Astrocyte of the hippocampus (primary cell): ENCODE data around the gene ZC3H4.
A peak's percentile ranks its signal among the peaks of the same experiment; 100 is the strongest.

Experiments used
- DNase-seq: peaks from one replicate; pipeline ENCODE4 v3.0.0; 2011; ENCODE audit warnings: low read depth, low spot score

The ZC3H4 gene

DNA sequence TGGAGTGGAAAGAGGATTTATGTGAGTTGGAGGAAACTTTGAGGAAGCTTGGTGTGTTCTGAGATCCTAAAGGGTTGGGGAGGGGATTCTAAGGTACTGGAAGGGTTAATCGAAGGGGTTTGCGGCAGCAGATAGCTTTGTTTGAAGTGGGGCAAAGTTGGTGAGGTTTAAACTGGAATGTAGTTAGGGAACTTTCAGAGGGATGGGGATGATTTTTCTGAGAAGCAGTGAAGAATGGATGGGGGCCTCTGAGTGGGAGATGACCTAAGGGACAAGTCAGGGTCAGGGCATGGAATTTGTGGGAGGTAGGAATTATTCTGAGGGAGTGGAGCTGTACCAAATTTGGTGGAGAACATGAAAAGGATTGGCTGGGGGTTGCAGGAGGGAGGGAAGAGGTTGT lies 21.0 kb upstream of the ZC3H4 start:
- no peak for DNase-seq

DNA sequence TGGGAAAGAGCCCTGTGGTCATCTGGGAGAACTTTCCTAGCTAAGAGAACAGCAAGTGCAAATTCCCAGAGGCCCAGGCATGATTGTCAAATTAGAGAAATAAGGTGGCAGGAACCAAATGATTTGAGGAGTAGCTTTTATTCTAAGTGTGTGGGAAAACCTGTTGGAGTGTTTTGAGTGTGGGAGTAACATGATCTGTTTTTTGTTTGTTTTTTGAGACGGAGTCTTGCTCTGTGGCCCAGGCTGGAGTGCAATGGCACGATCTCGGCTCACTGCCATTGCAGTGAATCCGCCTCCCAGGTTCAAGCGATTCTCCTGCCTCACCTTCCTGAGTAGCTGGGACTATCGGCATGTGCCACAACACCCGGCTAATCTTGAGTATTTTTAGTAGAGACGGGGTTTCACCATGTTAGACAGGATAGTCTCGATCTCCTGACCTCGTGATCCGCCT lies 19.5 kb upstream of the ZC3H4 start:
- no peak for DNase-seq

DNA sequence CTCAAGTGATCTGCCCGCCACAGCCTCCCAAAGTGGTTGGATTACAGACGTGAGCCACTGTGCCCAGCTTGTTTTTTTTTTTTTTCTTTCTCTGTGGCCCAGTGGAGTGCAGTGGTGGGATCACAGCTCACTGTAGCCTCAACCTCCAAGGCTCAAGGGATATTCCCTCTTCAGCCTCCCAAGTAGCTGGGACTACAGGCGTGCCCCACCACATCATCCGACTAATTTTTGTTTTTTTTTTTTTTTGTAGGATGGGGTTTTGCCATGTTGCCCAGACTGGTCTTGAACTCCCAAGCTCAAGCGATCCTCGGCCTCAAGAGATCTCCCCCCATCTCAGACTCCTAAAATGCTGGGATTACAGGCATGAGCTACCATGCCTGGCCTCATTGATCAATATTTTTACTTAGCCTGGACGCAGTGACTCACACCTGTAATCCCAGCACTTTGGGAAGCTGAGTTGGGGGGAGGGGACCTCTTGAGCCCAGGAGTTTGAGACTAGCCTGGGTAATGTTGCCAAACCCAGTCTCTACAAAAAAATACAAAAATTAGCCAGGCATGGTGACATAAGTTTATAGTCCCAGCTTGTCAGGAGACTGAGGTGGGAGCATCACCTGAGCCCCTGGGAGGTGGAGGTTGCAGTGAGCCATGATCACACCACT lies 18.7 kb upstream of the ZC3H4 start:
- no peak for DNase-seq

DNA sequence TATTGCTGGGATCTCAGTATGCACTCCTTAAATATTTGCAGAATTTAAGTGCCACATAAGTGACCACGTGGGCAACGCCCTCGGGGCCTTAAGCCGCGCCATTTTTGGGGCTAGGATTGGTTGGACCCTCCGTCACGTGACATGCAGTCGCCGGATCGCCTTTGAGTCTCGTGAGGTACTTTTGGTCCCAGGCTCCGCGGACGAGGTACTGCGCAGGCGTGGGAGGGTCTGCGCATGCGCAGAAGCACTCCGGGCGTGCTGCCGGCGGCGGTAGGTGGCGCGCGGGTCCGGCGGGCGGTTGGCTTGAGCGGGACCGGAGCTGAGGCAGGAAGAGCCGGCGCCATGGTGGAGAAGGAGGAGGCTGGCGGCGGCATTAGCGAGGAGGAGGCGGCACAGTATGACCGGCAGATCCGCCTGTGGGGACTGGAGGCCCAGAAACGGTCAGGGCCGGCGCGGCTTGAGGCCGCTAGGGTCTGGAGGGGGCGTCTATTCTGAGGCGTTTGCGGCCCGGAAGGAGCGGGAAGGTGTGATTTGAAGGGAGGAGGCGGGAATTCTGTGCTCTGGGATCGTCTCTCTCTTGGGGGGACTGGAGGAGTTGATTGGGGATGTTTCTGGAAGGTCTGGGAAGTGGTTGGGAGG lies 17.1 kb upstream of the ZC3H4 start, which contains the start of gene SAE1:
Gene SAE1, plus strand, starts transcription at position 247 of the 639 bp plus-strand sequence. Its CDS starts 96 bp downstream, at position 343.
- peak; percentile 99 for DNase-seq

DNA sequence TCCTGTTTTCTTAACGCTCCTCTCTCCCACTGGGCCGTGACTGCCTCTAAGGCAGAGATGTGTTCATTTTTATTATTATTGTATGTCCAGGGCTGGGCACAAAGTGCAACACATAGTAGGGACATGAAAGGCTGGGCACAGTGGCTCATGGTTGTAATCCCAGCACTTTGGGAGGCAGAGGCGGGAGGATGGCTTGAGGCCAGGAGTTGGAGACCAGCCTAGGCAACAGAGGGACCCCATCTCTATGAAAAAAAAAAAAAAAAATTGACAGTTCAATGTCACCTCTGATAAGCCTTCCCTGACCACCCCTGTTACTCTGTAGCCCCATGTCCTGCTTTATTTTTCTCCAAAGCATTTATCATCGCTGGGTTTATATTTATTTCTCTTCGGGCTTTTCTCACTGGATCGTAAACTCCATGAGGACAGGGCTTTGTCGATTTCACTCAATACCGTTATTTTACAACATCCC lies 16.6 kb upstream of the ZC3H4 start:
- DNase-seq: no peak

DNA sequence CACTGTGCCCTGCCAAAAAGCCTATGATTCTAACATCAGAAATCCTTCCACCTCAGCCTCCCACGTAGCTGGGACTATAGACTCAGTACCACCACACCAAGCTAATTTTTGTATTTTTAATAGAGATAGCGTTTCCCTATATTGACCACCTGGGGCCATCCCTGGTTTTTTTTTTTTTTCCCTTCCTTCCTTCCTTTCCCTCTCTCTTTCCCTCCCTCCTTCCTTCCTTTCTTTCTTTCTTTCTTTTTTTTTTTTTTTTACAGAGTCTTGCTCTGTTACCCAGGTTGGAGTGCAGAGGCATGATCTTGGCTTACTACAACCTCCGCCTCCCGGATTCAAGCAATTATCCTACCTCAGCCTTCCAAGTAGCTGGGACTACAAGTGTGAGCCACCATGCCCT lies 16.0 kb upstream of the ZC3H4 start:
- no peak for DNase-seq

DNA sequence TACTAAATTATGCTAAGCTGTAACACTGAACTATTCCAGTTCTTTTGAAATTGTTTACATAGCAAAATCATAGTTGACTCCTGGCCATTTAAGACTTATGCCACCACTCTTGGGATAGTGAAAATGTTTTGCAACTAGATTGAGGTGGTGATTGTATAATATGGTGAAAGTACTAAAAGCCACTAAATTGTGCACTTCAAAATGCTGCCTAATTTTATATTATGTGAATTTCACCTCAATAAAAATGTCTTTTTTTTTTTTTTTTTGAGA lies 12.0 kb upstream of the ZC3H4 start:
- DNase-seq: no peak

DNA sequence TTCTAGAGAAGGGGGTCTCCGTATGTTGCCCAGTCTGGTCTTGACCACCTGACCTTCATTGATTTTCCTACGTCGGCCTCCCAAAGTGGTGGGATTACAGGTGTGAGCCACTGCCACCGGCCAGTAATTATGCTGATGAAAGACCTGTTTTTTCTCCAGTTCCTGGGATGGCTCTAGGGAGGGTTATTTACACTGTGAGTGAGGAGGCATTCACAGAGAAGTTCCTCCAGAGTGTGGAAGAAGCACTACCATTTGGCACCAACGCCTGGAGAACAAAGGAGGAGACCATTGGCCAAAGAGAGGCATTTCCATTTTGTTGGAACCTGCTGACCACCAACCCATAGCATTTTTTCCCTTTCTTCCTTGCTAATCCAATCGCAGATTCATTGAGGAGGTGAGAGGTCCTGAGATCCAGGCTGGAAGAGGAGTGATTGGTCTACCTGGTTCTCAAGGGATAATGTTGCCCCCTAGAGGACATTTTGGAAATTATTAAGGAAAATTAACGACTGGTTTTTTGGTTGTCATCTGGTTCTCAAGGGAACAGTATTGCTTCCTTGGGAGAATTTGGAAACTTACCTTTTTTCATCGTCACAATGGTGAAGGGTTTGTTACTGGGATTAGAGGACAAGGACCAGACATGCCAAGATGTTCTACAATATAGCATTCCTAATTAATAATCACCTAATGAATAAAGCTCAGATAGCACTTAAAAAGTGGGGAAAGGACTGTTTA lies 11.5 kb upstream of the ZC3H4 start:
- peak; percentile 81 for DNase-seq

DNA sequence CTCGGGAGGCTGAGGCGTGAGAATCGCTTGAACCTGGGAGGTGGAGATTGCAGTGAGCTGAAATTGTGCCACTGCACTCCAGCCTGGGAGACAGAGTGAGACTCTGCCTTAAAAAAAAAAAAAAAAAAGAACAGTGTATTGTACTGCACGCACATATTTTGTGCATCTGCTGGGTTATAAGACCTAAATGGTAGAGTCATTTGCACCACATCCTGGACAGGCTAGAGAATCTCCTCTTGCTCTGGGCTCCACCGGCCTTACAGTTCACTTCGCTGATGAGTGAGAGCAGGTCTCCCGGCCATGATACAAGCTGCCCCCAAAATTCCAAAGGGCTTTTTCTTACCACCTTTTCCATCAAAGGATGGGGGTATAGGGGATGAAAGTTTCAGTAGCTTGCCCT lies 9.8 kb upstream of the ZC3H4 start:
- DNase-seq: no peak

DNA sequence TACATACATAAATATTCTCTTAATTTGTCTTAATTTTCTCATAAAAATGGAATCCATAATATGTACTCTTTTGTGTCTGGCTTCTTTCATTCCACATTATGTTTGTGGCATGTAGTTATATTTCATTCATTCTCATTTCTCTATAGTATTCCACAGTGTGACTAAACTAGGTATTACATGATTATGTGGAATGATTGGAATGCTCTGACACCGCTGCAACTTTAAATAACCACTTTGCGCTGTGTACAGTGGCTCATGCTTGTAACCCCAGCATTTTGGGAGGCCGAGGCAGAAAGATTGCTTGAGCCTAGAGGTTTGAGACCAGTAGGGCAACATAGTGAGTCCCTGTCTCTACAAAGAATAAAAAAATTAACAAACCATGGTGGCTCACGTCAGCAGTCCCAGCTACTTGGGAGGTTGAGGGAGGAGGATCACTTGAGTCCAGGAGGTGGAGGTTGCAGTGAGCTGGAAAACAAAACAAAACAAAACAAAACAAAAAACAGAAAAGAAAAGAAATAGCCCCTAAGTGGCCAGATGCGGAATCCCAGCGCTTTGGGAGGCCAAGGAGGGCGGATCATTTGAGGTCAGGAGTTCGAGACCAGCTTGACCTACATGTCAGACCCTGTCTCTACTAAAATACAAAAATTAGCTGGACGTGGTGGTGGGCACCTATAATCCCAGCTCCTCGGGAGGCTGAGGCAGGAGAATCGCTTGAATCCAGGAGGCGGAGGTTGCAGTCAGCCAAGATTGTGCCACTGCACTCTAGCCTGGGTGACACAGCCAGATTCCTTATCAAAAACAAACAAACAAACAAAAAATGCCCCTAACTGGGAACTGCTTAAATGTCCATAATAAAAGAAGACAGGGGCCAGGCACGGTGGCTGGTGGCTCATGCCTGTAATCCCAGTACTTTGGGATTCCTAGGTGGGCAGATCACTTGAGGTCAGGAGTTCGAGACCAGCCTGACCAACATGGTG lies 9.1 kb upstream of the ZC3H4 start:
- DNase-seq: peak; percentile 84

DNA sequence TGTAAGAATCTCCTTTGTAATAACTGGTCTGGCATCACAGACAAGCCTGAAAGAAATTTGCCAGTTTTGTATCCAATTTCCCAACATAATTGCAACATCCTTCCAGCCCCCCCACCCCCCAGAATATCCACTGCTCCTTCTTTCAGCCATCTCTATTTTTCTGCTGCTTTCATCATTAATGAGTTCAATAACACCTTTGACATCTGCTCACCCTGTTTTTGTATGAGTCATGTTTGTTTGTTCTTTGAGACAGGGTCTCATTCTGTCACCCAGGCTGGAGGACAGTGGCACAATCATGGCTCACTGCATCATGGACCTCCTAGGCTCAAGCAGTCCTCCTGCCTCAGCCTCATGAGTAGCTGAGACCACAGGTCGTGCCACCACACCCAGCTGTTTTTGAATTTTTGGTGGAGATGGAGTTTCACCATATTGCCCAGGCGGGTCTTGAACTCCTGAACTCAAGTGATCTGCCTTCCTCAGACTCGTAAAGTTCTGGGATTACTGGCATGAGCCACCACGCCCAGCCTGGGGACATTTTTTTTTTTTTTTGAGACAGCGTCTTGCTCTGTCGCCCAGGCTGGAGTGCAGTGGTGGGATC lies 7.0 kb upstream of the ZC3H4 start:
- no peak for DNase-seq

DNA sequence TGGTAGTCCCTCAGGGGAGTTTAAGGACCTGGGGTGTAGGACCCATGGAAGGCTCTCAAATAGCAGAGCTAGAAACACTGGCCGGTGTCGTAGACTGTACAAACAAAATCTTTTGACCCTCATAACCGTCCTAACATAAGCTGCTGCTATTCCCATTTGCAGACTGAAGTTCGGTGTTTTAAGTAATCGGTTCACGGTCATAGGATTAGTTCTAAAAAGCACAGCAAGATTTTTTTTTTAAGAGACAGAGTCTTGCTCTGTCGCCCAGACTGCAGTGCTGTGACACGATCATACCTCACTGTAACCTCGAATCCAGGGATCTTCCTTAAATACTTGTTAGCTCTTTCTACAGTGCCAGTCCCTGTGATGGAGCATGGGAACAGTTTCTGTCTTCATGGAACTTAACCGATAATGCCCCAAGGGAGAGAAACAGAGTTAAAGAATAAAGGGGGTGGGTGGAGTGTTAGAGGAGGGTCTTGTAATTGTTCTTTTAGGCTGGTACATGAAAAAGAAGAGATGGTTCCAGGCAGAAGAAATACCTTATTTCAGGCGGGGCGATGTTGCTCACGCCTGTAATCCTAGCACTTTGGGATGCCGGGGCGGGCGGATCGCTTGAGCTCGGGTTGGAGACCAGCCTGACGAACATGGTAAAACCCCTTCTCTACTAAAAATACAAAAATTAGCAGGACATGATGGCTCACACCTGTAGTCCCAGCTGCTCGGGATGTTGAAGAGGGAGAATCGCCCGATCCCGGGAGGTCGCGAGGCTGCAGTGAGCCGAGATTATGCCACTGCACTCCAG lies 475 bp upstream of the ZC3H4 start:
- DNase-seq: no peak

DNA sequence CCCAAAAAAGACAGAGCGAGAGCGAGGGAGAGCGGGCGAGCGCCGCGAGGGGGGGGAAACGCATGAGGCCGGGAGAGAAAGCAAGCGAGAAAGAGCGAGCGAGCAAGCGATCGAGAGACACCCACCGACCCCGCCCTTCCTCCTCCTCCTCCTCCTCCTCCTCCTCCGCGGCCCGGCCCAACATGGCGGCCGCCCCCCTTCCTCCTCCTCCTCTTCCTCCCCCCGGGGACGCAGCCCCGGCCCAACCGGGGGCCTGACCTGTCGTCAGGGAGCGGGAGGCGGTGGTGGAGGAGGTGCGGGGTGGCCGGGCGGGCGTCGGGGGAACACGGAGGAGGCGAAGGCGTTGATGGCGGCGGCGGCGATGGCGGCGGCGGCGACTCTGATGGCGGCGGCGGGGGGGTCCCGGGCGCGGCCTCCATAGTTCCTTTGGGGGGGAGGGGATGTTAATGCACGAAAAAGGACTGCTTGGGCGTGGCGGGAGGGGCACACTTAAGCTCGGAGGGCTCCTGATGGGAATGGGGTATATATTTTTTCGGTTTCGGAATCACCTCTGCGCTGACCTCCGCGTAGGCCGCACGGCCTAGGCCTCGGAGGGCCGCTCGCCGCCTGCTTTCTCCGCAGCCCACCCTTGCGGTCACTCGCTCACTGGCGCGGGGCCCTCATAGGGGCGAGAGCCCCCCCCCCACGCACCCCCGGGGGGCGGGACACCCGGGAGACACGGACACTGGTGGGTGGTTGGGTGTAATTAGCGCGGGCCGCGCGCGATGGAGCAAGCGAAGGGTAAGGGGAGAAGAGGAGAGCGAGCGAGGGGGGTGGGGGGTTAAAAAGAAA lies 1.2 kb downstream of the ZC3H4 start:
- peak; percentile 91 for DNase-seq

DNA sequence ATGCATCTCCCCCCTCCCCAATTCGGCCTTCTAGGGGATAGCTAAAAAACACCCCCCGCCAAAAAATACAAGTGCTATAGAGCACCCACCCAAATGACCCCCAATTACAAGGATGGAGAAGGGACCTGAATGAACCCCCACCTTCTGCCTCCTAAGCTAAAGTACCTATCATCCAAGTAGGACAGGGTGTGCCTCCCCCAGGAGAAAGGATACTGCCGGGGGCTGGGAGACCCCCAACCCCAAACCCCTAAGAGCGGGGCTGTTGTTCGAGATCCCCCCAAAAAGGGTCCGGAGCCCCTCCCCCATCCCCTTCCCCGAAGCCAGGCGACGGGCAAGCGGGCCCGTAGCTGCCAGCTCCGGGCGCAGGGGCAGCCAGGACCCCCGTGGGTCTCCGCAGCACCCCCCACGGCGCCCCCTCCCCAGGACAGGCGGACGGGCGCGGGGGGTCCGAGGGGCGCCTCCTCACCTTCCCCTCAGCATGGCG lies 1.9 kb downstream of the ZC3H4 start:
- no peak for DNase-seq

DNA sequence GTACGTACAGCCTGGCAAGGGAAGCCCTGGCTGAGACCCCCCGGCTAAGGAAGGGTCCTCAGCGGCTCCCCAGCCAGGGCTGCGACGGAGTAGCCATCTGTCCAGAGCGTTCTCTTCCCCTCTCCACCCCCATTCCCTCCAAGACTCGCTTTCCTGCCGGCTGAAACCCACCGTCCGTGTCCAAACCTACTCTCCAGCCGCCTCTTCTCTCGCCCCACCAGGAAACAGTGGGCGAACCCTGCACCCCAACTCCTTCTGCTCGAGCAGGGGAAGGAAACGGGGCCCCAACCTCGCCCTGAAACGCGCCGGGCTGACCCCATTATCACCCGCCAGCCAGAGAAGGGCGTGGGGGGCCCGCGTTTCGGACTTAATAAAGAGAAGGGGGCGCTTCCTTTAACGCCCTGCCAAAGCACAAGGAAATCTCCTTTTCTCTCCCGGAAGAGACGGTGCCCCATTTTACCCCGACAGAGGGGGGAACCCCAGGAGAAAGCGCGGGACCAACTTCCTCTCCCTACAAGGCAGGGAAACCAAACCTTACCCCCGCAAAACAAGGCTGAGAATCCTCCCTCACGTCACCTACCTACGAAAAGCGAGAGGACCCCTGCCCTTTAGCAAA lies 2.5 kb downstream of the ZC3H4 start:
- peak; percentile 39 for DNase-seq

DNA sequence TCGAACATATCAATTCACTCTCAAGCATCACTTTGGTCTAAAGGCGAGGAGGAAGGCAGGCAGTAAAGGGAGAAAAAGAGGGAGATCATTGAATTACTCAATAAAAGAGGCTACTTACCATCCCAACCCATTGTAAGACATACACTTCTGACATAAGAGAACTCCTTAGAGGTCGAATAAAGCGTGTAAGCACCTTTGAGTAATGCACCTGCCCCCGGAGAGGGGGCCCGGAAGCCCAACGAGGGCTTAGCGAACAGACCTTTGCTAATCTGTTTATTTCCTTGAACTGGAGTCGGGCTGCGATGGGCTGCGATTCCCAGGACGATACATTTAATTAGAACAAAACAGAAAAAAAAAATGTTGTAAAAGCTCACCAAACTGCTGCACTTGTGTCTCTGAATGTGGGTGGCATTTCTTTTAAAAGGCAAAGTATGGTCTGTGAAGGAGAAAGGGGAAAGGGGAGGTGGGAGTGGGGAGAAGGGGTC lies 3.0 kb downstream of the ZC3H4 start:
- DNase-seq: peak; percentile 28

DNA sequence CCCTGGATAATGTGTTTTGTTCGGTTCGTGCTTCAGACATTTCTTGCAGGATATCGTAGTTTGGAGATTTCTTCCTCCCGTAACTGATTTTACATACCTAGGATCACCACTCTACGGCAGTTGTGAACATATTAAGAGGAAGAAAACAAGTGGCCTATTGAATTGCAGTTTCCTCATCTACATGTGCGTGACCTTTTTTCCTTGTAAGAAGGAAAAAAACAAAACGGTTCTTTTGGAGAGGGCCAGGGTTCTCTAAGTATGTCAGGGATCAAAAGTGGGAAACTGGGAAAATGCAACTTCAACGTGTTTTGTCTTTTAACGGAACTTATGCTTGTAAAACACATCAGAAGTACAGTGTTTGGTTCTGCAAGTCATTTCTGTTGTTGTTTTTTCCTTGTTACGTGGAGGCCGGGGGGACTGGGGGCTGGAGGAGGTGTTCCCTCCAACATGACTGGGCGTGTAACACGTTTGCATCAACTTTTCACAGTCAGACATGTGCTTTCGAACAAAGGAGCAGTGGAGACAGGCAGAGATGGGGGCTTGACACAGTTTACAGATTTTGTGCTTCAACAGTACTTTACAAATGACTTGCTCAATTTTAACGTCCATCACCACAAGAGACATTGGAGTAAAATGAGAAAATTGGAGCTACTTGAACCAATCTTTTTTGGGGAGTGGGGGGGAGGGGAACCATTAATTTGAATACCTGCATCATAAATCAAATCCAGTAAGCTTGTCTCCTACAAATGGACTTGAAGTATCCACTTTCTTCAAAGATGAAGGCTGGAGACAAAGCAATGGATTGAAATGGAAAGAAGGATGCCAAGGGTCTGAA lies 3.8 kb downstream of the ZC3H4 start:
- peak; percentile 81 for DNase-seq

DNA sequence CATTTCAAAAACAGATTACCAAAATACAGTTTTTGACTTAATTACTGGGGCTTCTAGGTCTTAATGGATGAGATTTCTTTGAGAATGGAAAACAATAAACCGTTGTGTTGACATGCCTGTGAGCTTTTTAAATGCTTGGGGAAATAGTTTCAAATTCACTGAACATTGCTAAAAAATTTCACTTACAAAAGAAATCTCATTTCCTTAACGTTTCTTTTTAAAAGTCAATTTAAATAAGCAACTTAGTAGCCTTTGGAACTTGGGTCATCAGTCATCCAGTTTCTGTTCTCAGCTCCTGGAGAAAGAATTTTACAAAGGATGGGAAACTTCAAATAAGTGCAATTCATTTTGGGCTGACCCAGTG lies 4.4 kb downstream of the ZC3H4 start:
- no peak for DNase-seq
